Lung (tissue), 12 donors: Measurements from ENCODE around the gene OPHN1. TPM values are rescaled to one million over a fixed set of nuclear protein-coding genes. Genes with fewer than 3 reads are reported as not detected.

Experiments used
- ATAC-seq: fragments of 200-7000 bp; cut with Tn5 transposase; one replicate; pipeline ENCODE4 v1.9.1; 2020; ENCODE audit warnings: moderate number of reproducible peaks; ENCODE audit not compliant: insufficient read depth, low FRiP score
- DNase-seq, 3 donors: peaks; one replicate each; pipeline ENCODE4 v3.0.0-alpha.2; 2013 to 2017
- H3K27ac ChIP-seq, 2 donors: one replicate each; pipeline ENCODE4 v1.5.1; 2013; ENCODE audit warnings: mild to moderate bottlenecking in 2 of 2, moderate library complexity in 2 of 2, control low read depth in 1 of 2, inconsistent platforms in 1 of 2, low read depth in 1 of 2, low read length in 1 of 2
- H3K27me3 ChIP-seq, 3 donors: one replicate each; pipeline ENCODE4 v1.5.1; 2013; ENCODE audit warnings: low read length in 2 of 3; ENCODE audit not compliant: control insufficient read depth in 3 of 3, insufficient read depth in 3 of 3
- H3K36me3 ChIP-seq, 4 donors: one replicate each; pipeline ENCODE4 v1.5.1; 2013; ENCODE audit warnings: low read length in 4 of 4, mild to moderate bottlenecking in 1 of 4, moderate library complexity in 1 of 4; ENCODE audit not compliant: control insufficient read depth in 4 of 4, insufficient read depth in 4 of 4
- H3K4me1 ChIP-seq, 5 donors: one replicate each; pipeline ENCODE4 v1.5.1; 2013; ENCODE audit warnings: low read length in 5 of 5, mild to moderate bottlenecking in 2 of 5, moderate library complexity in 1 of 5; ENCODE audit not compliant: control insufficient read depth in 5 of 5, insufficient read depth in 5 of 5
- H3K4me3 ChIP-seq: one replicate; pipeline ENCODE4 v1.5.1; 2013; ENCODE audit warnings: mild to moderate bottlenecking, control low read depth, moderate library complexity
- H3K9ac ChIP-seq, 2 donors: one replicate each; pipeline ENCODE4 v1.5.1; 2013; ENCODE audit warnings: low read length in 2 of 2, control low read depth in 1 of 2; ENCODE audit not compliant: insufficient read depth in 1 of 2
- H3K9me3 ChIP-seq, 4 donors: one replicate each; pipeline ENCODE4 v1.5.1; 2013; ENCODE audit warnings: low read length in 3 of 4, mild to moderate bottlenecking in 1 of 4, moderate library complexity in 1 of 4; ENCODE audit not compliant: control insufficient read depth in 4 of 4, insufficient read depth in 3 of 4
- CTCF ChIP-seq: IDR thresholded peaks from 2 replicates; pipeline ENCODE4 v1.5.1; 2012; ENCODE audit warnings: mild to moderate bottlenecking; ENCODE audit errors: control extremely low read depth, extremely low read depth
- WGBS, 2 donors: extraction: QIAGEN DNeasy Blood & Tissue Kit; methylation state at CpG; one replicate each; pipeline ENCODE4 v1.1.7; 2013; 5-methylcytosine and 5-hydroxymethylcytosine counted together
- polyA plus RNA-seq, 2 donors: library from polyadenylated mRNA; stranded (reverse); fragments of 200-250 nt; gene quantifications; one replicate each; pipeline ENCODE4 v1.2.1, GENCODE V29; 2013
- total RNA-seq, 2 donors: library from RNA; depleted of rRNA in 1 of 2; stranded (reverse); fragments of >200 nt in 1 of 2; gene quantifications; one replicate each; pipeline ENCODE4 v1.2.1, GENCODE V29; 2014 to 2021
- donor health status: control.
- donor health status: control.
- donor health status: Bipolar disorder and iron deficiency.
- donor health status: healthy.
- donor health status: DM: yes; HTN: yes; CAD: no.

OPHN1 gene
- total and polyA plus RNA-seq, 4 donors: 1.1 to 22.0 (median 6.8) TPM

GRCh38 chrX:68421636-68422035 is 11.7 kb downstream of the OPHN1 start:
- H3K4me1 ChIP-seq: peaks cover 0 to 7% (median 0%) of the 10 kb centered on the region in 5 donors
- H3K9me3 ChIP-seq: no peaks in the 10 kb centered on the region
- H3K27ac ChIP-seq: no peak overlapping the region
- 37 to 42% methylated on average over 3 of the region's 3 CpGs for WGBS, 2 donors
- H3K27me3 ChIP-seq: no peaks in the 10 kb centered on the region
- ATAC-seq (no peak), DNase-seq (no peak)
- no peak overlapping the region for H3K9ac ChIP-seq
- H3K4me3 ChIP-seq: no peak overlapping the region
- no peak for TF ChIP-seq CTCF
- no peaks in the 10 kb centered on the region for H3K36me3 ChIP-seq

- H3K27ac ChIP-seq: no peak overlapping the region
- ATAC-seq (no peak), DNase-seq (no peak)
- no peaks in the 10 kb centered on the region for H3K9me3 ChIP-seq
- H3K4me1 ChIP-seq: peaks cover 0 to 11% (median 0%) of the 10 kb centered on the region in 5 donors
- H3K36me3 ChIP-seq: no peaks in the 10 kb centered on the region
- WGBS, 2 donors: 51 to 87% methylated on average over 2 of the region's 2 CpGs
- no peak for TF ChIP-seq CTCF
- H3K27me3 ChIP-seq: no peaks in the 10 kb centered on the region
- H3K9ac ChIP-seq: no peak overlapping the region
- no peak overlapping the region for H3K4me3 ChIP-seq
Measured at GRCh38 chrX:68420559-68420958, 12.7 kb downstream of the OPHN1 start.

GRCh38 chrX:68419975-68420374 is 13.3 kb downstream of the OPHN1 start:
- Histone ChIP-seq H3K4me1 (peaks cover 0 to 13% (median 0%) of the 10 kb centered on the region in 5 donors), H3K9ac (no peak overlapping the region), H3K36me3 (no peaks in the 10 kb centered on the region), H3K27ac (no peak overlapping the region), H3K4me3 (no peak overlapping the region), H3K9me3 (no peaks in the 10 kb centered on the region), H3K27me3 (no peaks in the 10 kb centered on the region)
- WGBS, 2 donors: 2 to 39% methylated on average over 3 of the region's 3 CpGs
- no peak for DNase-seq
- no peak for TF ChIP-seq CTCF
- ATAC-seq: no peak

- no peaks in the 10 kb centered on the region for H3K36me3 ChIP-seq
- TF ChIP-seq CTCF: no peak
- no peaks in the 10 kb centered on the region for H3K27me3 ChIP-seq
- peaks cover 0 to 22% (median 0%) of the 10 kb centered on the region in 5 donors for H3K4me1 ChIP-seq
- H3K9ac ChIP-seq: no peak overlapping the region
- DNase-seq: no peak
- ATAC-seq: no peak
- H3K9me3 ChIP-seq: no peaks in the 10 kb centered on the region
- 65 to 86% methylated on average over 2 of the region's 2 CpGs for WGBS, 2 donors
- no peak overlapping the region for H3K27ac ChIP-seq
- no peak overlapping the region for H3K4me3 ChIP-seq
Measured at GRCh38 chrX:68417651-68418050, 15.6 kb downstream of the OPHN1 start.
